ENCODE measurements around the gene TCF7L2. TPM values are rescaled to one million over a fixed set of nuclear protein-coding genes. Genes with fewer than 3 reads are reported as not detected.

TCF7L2 gene
- total and polyA plus RNA-seq, 2 donors = 19.5 to 24.7 TPM

GRCh38 chr10:113019692-113020474 lies 69.8 kb downstream of the TCF7L2 start:
- H3K36me3 ChIP-seq (ENCODE audit: insufficient read depth) = no peaks in the 10 kb centered on the region
- DNase-seq (ENCODE audit: extremely low spot score) = no peak
- no peak overlapping the region for H3K4me3 ChIP-seq (ENCODE audit: low read depth, low read length)
- 79% methylated on average over 12 of the region's 12 CpGs for WGBS
- no peaks in the 10 kb centered on the region for H3K4me1 ChIP-seq (ENCODE audit: insufficient read depth)
- H3K27ac ChIP-seq (ENCODE audit: low read depth) = no peak overlapping the region

GRCh38 chr10:113020475-113020753 lies 70.4 kb downstream of the TCF7L2 start:
- H3K4me3 ChIP-seq (ENCODE audit: low read depth, low read length) = no peak overlapping the region
- H3K27ac ChIP-seq (ENCODE audit: low read depth) = no peak overlapping the region
- WGBS = 80% methylated on average over 2 of the region's 2 CpGs
- no peaks in the 10 kb centered on the region for H3K36me3 ChIP-seq (ENCODE audit: insufficient read depth)
- no peaks in the 10 kb centered on the region for H3K4me1 ChIP-seq (ENCODE audit: insufficient read depth)
- DNase-seq (ENCODE audit: extremely low spot score) = no peak

- no peak overlapping the region for H3K4me3 ChIP-seq (ENCODE audit: low read depth, low read length)
- no peaks in the 10 kb centered on the region for H3K4me1 ChIP-seq (ENCODE audit: insufficient read depth)
- no peak overlapping the region for H3K27ac ChIP-seq (ENCODE audit: low read depth)
- no peak for DNase-seq (ENCODE audit: extremely low spot score)
- no peaks in the 10 kb centered on the region for H3K36me3 ChIP-seq (ENCODE audit: insufficient read depth)
- WGBS = 64% methylated on average over 7 of the region's 7 CpGs
These were observed 70.8 kb downstream of the TCF7L2 start for GRCh38 chr10:113020838-113021237.

GRCh38 chr10:113021268-113022040 lies 71.4 kb downstream of the TCF7L2 start:
- no peak overlapping the region for H3K27ac ChIP-seq (ENCODE audit: low read depth)

GRCh38 chr10:113022265-113022664 lies 72.2 kb downstream of the TCF7L2 start:
- DNase-seq (ENCODE audit: extremely low spot score) = no peak
- no peak overlapping the region for H3K4me3 ChIP-seq (ENCODE audit: low read depth, low read length)
- 74% methylated on average over 7 of the region's 7 CpGs for WGBS
- no peaks in the 10 kb centered on the region for H3K36me3 ChIP-seq (ENCODE audit: insufficient read depth)
- H3K4me1 ChIP-seq (ENCODE audit: insufficient read depth) = no peaks in the 10 kb centered on the region
- H3K27ac ChIP-seq (ENCODE audit: low read depth) = no peak overlapping the region

More at GRCh38 chr10:113021268-113022040, 71.4 kb downstream of the TCF7L2 start:
- no peak for DNase-seq (ENCODE audit: extremely low spot score)
- Histone ChIP-seq H3K36me3 (ENCODE audit: insufficient read depth) (no peaks in the 10 kb centered on the region), H3K4me1 (ENCODE audit: insufficient read depth) (no peaks in the 10 kb centered on the region), H3K4me3 (ENCODE audit: low read depth, low read length) (no peak overlapping the region)
- WGBS = 69% methylated on average over 9 of the region's 9 CpGs

- Histone ChIP-seq H3K4me3 (ENCODE audit: low read depth, low read length) (no peak overlapping the region), H3K27ac (ENCODE audit: low read depth) (no peak overlapping the region), H3K4me1 (ENCODE audit: insufficient read depth) (no peaks in the 10 kb centered on the region), H3K36me3 (ENCODE audit: insufficient read depth) (no peaks in the 10 kb centered on the region)
- DNase-seq (ENCODE audit: extremely low spot score) = no peak
- 89% methylated on average over 6 of the region's 6 CpGs for WGBS
These were observed 73.0 kb downstream of the TCF7L2 start for GRCh38 chr10:113023017-113023416.

- Histone ChIP-seq H3K4me3 (ENCODE audit: low read depth, low read length) (no peak overlapping the region), H3K27ac (ENCODE audit: low read depth) (no peak overlapping the region), H3K36me3 (ENCODE audit: insufficient read depth) (no peaks in the 10 kb centered on the region), H3K4me1 (ENCODE audit: insufficient read depth) (no peaks in the 10 kb centered on the region)
- WGBS = 98% methylated on average over 6 of the region's 6 CpGs
- no peak for DNase-seq (ENCODE audit: extremely low spot score)
These were observed 74.9 kb downstream of the TCF7L2 start for GRCh38 chr10:113024930-113025329.

GRCh38 chr10:113025487-113025886 lies 75.4 kb downstream of the TCF7L2 start:
- DNase-seq (ENCODE audit: extremely low spot score) = no peak
- H3K27ac ChIP-seq (ENCODE audit: low read depth) = no peak overlapping the region
- H3K36me3 ChIP-seq (ENCODE audit: insufficient read depth) = no peaks in the 10 kb centered on the region
- H3K4me3 ChIP-seq (ENCODE audit: low read depth, low read length) = no peak overlapping the region
- no peaks in the 10 kb centered on the region for H3K4me1 ChIP-seq (ENCODE audit: insufficient read depth)
- WGBS = 96% methylated on average over 6 of the region's 6 CpGs

GRCh38 chr10:113026679-113027078 lies 76.6 kb downstream of the TCF7L2 start:
- Histone ChIP-seq H3K4me3 (ENCODE audit: low read depth, low read length) (no peak overlapping the region), H3K36me3 (ENCODE audit: insufficient read depth) (no peaks in the 10 kb centered on the region), H3K27ac (ENCODE audit: low read depth) (no peak overlapping the region), H3K4me1 (ENCODE audit: insufficient read depth) (peaks cover 1% of the 10 kb centered on the region)
- no peak for DNase-seq (ENCODE audit: extremely low spot score)
- 56% methylated on average over 4 of the region's 4 CpGs for WGBS

- no peak overlapping the region for H3K27ac ChIP-seq (ENCODE audit: low read depth)
- WGBS = 33% methylated on average over 2 of the region's 2 CpGs
These were observed 77.2 kb downstream of the TCF7L2 start for GRCh38 chr10:113027230-113027573.

GRCh38 chr10:113027574-113028455 lies 77.8 kb downstream of the TCF7L2 start:
- no peak for DNase-seq (ENCODE audit: extremely low spot score)

More at GRCh38 chr10:113027230-113027573, 77.2 kb downstream of the TCF7L2 start:
- no peak for DNase-seq (ENCODE audit: extremely low spot score)
- no peaks in the 10 kb centered on the region for H3K36me3 ChIP-seq (ENCODE audit: insufficient read depth)
- H3K4me1 ChIP-seq (ENCODE audit: insufficient read depth) = peaks cover 1% of the 10 kb centered on the region
- no peak overlapping the region for H3K4me3 ChIP-seq (ENCODE audit: low read depth, low read length)

GRCh38 chr10:113028456-113029440 lies 78.7 kb downstream of the TCF7L2 start:
- peaks cover 1% of the 10 kb centered on the region for H3K4me1 ChIP-seq (ENCODE audit: insufficient read depth)
- no peaks in the 10 kb centered on the region for H3K36me3 ChIP-seq (ENCODE audit: insufficient read depth)
- WGBS = 69% methylated on average over 9 of the region's 9 CpGs
- no peak overlapping the region for H3K4me3 ChIP-seq (ENCODE audit: low read depth, low read length)
- no peak overlapping the region for H3K27ac ChIP-seq (ENCODE audit: low read depth)
- DNase-seq (ENCODE audit: extremely low spot score) = no peak

More at GRCh38 chr10:113027574-113028455, 77.8 kb downstream of the TCF7L2 start:
- H3K4me1 ChIP-seq (ENCODE audit: insufficient read depth) = peaks cover 1% of the 10 kb centered on the region
- WGBS = 37% methylated on average over 15 of the region's 15 CpGs
- no peaks in the 10 kb centered on the region for H3K36me3 ChIP-seq (ENCODE audit: insufficient read depth)
- no peak overlapping the region for H3K4me3 ChIP-seq (ENCODE audit: low read depth, low read length)
- H3K27ac ChIP-seq (ENCODE audit: low read depth) = no peak overlapping the region

- no peak overlapping the region for H3K27ac ChIP-seq (ENCODE audit: low read depth)
- whole genome bisulfite sequencing = 92% methylated on average over 1 of the region's 1 CpG
- no peak for DNase-seq (ENCODE audit: extremely low spot score)
- H3K36me3 ChIP-seq (ENCODE audit: insufficient read depth) = no peaks in the 10 kb centered on the region
- no peak overlapping the region for H3K4me3 ChIP-seq (ENCODE audit: low read depth, low read length)
- peaks cover 1% of the 10 kb centered on the region for H3K4me1 ChIP-seq (ENCODE audit: insufficient read depth)
These were observed 80.4 kb downstream of the TCF7L2 start for GRCh38 chr10:113030453-113030852.

Data from urinary bladder (tissue), 4 donors.